Measurements from ENCODE around the gene ABO. TPM values are rescaled to one million over a fixed set of nuclear protein-coding genes. Genes with fewer than 3 reads are reported as not detected.

ABO gene
- total and polyA plus RNA-seq, 9 of the 15 experiments (the other 6 are each of a cell fraction or from before 2014, with no cell fraction given), result 5.0 to 21.9 (median 11.9) TPM

DNA sequence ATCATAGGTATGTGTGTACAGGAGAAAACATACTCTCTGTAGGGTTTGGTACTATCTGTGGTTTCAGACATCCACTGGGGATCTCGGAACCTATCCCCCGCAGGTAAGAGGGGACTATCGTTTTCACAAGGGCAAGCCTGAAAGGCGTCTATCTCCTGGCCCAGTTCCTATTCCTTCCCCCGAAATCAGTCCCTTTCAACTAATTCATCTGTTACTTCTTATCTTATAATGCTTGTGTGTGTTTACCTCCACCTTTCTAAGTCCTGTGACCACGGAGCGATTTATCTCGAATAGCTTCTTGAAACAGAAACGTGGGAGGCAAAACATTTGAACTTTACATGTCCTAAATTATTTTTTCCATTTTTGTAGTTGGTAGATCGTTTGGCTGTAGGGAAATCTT, 11.4 kb downstream of the ABO start (continued):
- no peak for TF ChIP-seq MYBL2 (IDR thresholded peaks at IDR 0.05; ENCODE audit: low read depth)
- no peak for TF ChIP-seq MYBL2 (CRISPR knock-in tag; IDR thresholded peaks at IDR 0.05; ENCODE audit: borderline replicate concordance)
- TF ChIP-seq FOXJ2 (tag; IDR thresholded peaks at IDR 0.05), result no peak
- TF ChIP-seq, protein P1, sequence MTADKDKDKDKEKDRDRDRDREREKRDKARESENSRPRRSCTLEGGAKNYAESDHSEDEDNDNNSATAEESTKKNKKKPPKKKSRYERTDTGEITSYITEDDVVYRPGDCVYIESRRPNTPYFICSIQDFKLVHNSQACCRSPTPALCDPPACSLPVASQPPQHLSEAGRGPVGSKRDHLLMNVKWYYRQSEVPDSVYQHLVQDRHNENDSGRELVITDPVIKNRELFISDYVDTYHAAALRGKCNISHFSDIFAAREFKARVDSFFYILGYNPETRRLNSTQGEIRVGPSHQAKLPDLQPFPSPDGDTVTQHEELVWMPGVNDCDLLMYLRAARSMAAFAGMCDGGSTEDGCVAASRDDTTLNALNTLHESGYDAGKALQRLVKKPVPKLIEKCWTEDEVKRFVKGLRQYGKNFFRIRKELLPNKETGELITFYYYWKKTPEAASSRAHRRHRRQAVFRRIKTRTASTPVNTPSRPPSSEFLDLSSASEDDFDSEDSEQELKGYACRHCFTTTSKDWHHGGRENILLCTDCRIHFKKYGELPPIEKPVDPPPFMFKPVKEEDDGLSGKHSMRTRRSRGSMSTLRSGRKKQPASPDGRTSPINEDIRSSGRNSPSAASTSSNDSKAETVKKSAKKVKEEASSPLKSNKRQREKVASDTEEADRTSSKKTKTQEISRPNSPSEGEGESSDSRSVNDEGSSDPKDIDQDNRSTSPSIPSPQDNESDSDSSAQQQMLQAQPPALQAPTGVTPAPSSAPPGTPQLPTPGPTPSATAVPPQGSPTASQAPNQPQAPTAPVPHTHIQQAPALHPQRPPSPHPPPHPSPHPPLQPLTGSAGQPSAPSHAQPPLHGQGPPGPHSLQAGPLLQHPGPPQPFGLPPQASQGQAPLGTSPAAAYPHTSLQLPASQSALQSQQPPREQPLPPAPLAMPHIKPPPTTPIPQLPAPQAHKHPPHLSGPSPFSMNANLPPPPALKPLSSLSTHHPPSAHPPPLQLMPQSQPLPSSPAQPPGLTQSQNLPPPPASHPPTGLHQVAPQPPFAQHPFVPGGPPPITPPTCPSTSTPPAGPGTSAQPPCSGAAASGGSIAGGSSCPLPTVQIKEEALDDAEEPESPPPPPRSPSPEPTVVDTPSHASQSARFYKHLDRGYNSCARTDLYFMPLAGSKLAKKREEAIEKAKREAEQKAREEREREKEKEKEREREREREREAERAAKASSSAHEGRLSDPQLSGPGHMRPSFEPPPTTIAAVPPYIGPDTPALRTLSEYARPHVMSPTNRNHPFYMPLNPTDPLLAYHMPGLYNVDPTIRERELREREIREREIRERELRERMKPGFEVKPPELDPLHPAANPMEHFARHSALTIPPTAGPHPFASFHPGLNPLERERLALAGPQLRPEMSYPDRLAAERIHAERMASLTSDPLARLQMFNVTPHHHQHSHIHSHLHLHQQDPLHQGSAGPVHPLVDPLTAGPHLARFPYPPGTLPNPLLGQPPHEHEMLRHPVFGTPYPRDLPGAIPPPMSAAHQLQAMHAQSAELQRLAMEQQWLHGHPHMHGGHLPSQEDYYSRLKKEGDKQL (CRISPR knock-in tag; IDR thresholded peaks at IDR 0.05; ENCODE audit: borderline replicate concordance), result no peak
- no peak for TF ChIP-seq SUPT5H (IDR thresholded peaks at IDR 0.05)
- TF ChIP-seq PHB2 (IDR thresholded peaks at IDR 0.05; ENCODE audit: low read depth), result no peak
- peak; percentile 95 for TF ChIP-seq CBFA2T3 (IDR thresholded peaks at IDR 0.05)
- TF ChIP-seq, protein P2, sequence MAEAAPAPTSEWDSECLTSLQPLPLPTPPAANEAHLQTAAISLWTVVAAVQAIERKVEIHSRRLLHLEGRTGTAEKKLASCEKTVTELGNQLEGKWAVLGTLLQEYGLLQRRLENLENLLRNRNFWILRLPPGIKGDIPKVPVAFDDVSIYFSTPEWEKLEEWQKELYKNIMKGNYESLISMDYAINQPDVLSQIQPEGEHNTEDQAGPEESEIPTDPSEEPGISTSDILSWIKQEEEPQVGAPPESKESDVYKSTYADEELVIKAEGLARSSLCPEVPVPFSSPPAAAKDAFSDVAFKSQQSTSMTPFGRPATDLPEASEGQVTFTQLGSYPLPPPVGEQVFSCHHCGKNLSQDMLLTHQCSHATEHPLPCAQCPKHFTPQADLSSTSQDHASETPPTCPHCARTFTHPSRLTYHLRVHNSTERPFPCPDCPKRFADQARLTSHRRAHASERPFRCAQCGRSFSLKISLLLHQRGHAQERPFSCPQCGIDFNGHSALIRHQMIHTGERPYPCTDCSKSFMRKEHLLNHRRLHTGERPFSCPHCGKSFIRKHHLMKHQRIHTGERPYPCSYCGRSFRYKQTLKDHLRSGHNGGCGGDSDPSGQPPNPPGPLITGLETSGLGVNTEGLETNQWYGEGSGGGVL (CRISPR knock-in tag; IDR thresholded peaks at IDR 0.05), result no peak
- no peak for TF ChIP-seq ATF7 (IDR thresholded peaks at IDR 0.05)
- TF ChIP-seq ZNF766 (CRISPR knock-in tag; conservative IDR thresholded peaks at IDR 0.05), result no peak
- no peak for TF ChIP-seq MCM5 (IDR thresholded peaks at IDR 0.05; ENCODE audit: low read depth)
- TF ChIP-seq MAZ (CRISPR knock-in tag; conservative IDR thresholded peaks at IDR 0.05 in 1 of 2, IDR thresholded peaks at IDR 0.05 in 1 of 2), result no peak
- TF ChIP-seq EHMT2 (IDR thresholded peaks at IDR 0.05), result no peak
- TF ChIP-seq POLR3G (IDR thresholded peaks at IDR 0.05; ENCODE audit: extremely low read depth, insufficient read length, insufficient replicate concordance), result no peak
- TF ChIP-seq, protein P3, sequence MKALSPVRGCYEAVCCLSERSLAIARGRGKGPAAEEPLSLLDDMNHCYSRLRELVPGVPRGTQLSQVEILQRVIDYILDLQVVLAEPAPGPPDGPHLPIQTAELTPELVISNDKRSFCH (CRISPR knock-in tag; IDR thresholded peaks at IDR 0.05), result no peak
- TF ChIP-seq, protein P3 (tag; IDR thresholded peaks at IDR 0.05), result no peak
- no peak for TF ChIP-seq FIP1L1 (IDR thresholded peaks at IDR 0.05; ENCODE audit: low read depth, low read length, poor library complexity, severe bottlenecking)
- TF ChIP-seq FOXK1 (CRISPR knock-in tag; IDR thresholded peaks at IDR 0.05; ENCODE audit: borderline replicate concordance), result no peak
- TF ChIP-seq SIX5 (IDR thresholded peaks at IDR 0.05; ENCODE audit: borderline replicate concordance in 1 of 2, insufficient read depth in 1 of 2, low read depth in 1 of 2, low read length in 2 of 2), result no peak
- TF ChIP-seq IRF2 (CRISPR knock-in tag; IDR thresholded peaks at IDR 0.05), result no peak
- no peak for TF ChIP-seq RFX5 (IDR thresholded peaks at IDR 0.05; ENCODE audit: low read depth, low read length)
- TF ChIP-seq NFE2L1 (tag; IDR thresholded peaks at IDR 0.05; ENCODE audit: borderline replicate concordance, low read depth), result no peak
- no peak for TF ChIP-seq NRF1 (conservative IDR thresholded peaks at IDR 0.05 in 1 of 2, IDR thresholded peaks at IDR 0.05 in 1 of 2)
- peak; percentile 72 to 75; a peak in 3 of 4 replicates for TF ChIP-seq KDM1A (IDR thresholded peaks at IDR 0.05)

Data from K562 (cell line).